Suprapubic skin (tissue), 4 donors: ENCODE measurements around the gene IDH3B.

Experiments
- POLR2A ChIP-seq, 2 donors: fragments of 450-650 bp; IDR thresholded peaks; one replicate each; pipeline ENCODE4 v1.6.1; 2017; ENCODE audit warnings: antibody characterized with exemption in 2 of 2, mild to moderate bottlenecking in 2 of 2, moderate library complexity in 2 of 2
- POLR2AphosphoS5 ChIP-seq, 3 donors: sonication (generic); formaldehyde crosslinking; IDR thresholded peaks; one replicate each; pipeline ENCODE4 v1.6.1; 2017; ENCODE audit warnings: antibody characterized with exemption in 3 of 3
- TF ChIP-seq, protein P1 (sequence below), 2 donors: fragments of 200-600 bp in 1 of 2; fragments of 450-650 bp in 1 of 2; sonication (generic) in 1 of 2; IDR thresholded peaks; one replicate each; pipeline ENCODE4 v1.5.1; 2016 to 2019; ENCODE audit warnings: antibody characterized with exemption in 2 of 2, mild to moderate bottlenecking in 1 of 2, moderate library complexity in 1 of 2

DNA sequence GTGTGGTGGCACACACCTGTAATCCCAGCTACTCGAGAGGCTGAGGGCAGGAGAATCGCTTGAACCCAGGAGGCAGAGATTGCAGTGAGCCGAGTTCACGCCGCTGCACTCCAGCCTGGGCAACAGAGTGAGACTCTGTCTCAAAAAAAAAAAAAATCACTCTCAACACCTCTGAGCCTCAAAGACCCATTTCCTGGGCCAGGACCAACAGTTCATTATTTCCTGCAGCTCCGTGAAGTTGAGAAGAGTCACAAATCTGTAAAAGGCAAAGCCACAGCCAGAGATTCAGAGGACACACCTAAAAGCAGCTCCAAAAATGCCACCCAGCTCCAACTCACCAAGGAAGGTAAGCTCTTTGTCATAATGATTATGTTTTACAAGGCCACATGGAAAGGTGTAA is 26.8 kb downstream of the IDH3B start:
- TF ChIP-seq, protein P1, sequence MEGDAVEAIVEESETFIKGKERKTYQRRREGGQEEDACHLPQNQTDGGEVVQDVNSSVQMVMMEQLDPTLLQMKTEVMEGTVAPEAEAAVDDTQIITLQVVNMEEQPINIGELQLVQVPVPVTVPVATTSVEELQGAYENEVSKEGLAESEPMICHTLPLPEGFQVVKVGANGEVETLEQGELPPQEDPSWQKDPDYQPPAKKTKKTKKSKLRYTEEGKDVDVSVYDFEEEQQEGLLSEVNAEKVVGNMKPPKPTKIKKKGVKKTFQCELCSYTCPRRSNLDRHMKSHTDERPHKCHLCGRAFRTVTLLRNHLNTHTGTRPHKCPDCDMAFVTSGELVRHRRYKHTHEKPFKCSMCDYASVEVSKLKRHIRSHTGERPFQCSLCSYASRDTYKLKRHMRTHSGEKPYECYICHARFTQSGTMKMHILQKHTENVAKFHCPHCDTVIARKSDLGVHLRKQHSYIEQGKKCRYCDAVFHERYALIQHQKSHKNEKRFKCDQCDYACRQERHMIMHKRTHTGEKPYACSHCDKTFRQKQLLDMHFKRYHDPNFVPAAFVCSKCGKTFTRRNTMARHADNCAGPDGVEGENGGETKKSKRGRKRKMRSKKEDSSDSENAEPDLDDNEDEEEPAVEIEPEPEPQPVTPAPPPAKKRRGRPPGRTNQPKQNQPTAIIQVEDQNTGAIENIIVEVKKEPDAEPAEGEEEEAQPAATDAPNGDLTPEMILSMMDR (IDR thresholded peaks at IDR 0.05), result no peak
- TF ChIP-seq POLR2AphosphoS5 (IDR thresholded peaks at IDR 0.05) (no peak), POLR2A (IDR thresholded peaks at IDR 0.05) (no peak)
